Body of pancreas (tissue), 4 donors: Measurements from ENCODE around the gene KLB. TPM values are rescaled to one million over a fixed set of nuclear protein-coding genes. Genes with fewer than 3 reads are reported as not detected.
"Not testable (repeated sequence)": the region's sequence is repeated elsewhere in the genome, so short reads cannot be mapped to it uniquely, and the experiment has no call there.

ENCODE experiments used
- ATAC-seq: fragments of 150-250 bp; one replicate; pipeline ENCODE4 v1.9.1; 2016
- DNase-seq, 4 donors: peaks; one replicate each; pipeline ENCODE4 v3.0.0-alpha.2; 2019
- H3K27ac ChIP-seq, 4 donors: fragments of 200-600 bp; sonication (generic); 1 replicate in 3 of 4; 2 replicates in 1 of 4; pipeline versions ENCODE4 v1.5.1 to v1.6.1; 2016 to 2019; ENCODE audit warnings: mild to moderate bottlenecking in 1 of 4, mixed read lengths in 1 of 4, moderate library complexity in 1 of 4
- H3K27me3 ChIP-seq, 2 donors: fragments of 200-600 bp; sonication (generic); one replicate each; pipeline ENCODE4 v1.6.0; 2016; ENCODE audit warnings: mild to moderate bottlenecking in 1 of 2
- H3K36me3 ChIP-seq, 2 donors: fragments of 200-600 bp; sonication (generic); replicated peaks in 1 of 2; 2 replicates each; pipeline ENCODE4 v1.5.1; 2016; ENCODE audit warnings: low read depth in 2 of 2; ENCODE audit not compliant: insufficient read depth in 1 of 2
- H3K4me1 ChIP-seq: fragments of 200-600 bp; sonication (generic); one replicate; pipeline ENCODE4 v1.6.0; 2016
- H3K4me3 ChIP-seq, 2 donors: fragments of 200-600 bp; sonication (generic); 1 replicate in 1 of 2; 2 replicates in 1 of 2; pipeline ENCODE4 v1.5.1; 2016 to 2019
- H3K9me3 ChIP-seq, 3 donors: fragments of 200-600 bp; sonication (generic); 1 replicate in 2 of 3; 2 replicates in 1 of 3; pipeline ENCODE4 v1.5.1; 2016
- CTCF ChIP-seq, 7 experiments: fragments of 450-650 bp in 4 of 7; fragments of 200-600 bp in 3 of 7; sonication (generic) in 3 of 7; IDR thresholded peaks; one replicate each; pipeline ENCODE4 v1.5.1; 2016 to 2019; ENCODE audit warnings: antibody characterized with exemption in 7 of 7
- POLR2A ChIP-seq, 3 donors: fragments of 450-650 bp; IDR thresholded peaks; one replicate each; pipeline ENCODE4 v1.6.1; 2016; ENCODE audit warnings: antibody characterized with exemption in 3 of 3, mild to moderate bottlenecking in 2 of 3
- WGBS, 2 donors: methylation state at CpG; one replicate each; pipeline ENCODE4 v1.1.5; 2017; 5-methylcytosine and 5-hydroxymethylcytosine counted together
- intact Hi-C: fragments of 100-400 bp; cut with DNase I; formaldehyde crosslinking; loops from one replicate; pipeline ENCODE4 v1.15.1; 2023
- total RNA-seq, 2 donors: library from RNA; depleted of rRNA; stranded (reverse); fragments of >200 nt; gene quantifications; one replicate each; pipeline ENCODE4 v1.1.0, GENCODE V29; 2016

The KLB gene
- total RNA-seq, 2 donors from 2014 or later = 2.1 to 3.6 TPM

- H3K27me3 ChIP-seq = no peaks in the 10 kb centered on the region
- H3K4me1 ChIP-seq = peaks cover 19% of the 10 kb centered on the region
- ATAC-seq (peak; percentile 68), DNase-seq (peak in 2 of 4 donors; percentile 29 to 52)
- intact Hi-C loops = no loop called here
- no peak for TF ChIP-seq POLR2A (IDR thresholded peaks at IDR 0.05)
- no peak for TF ChIP-seq CTCF (IDR thresholded peaks at IDR 0.05)
- H3K9me3 ChIP-seq = no peaks in the 10 kb centered on the region
- H3K4me3 ChIP-seq = peak overlapping the region in 1 of 2 donors; percentile 1
- H3K36me3 ChIP-seq = no peaks in the 10 kb centered on the region
- H3K27ac ChIP-seq = peak overlapping the region; percentile 25 to 76 (median 36)
- WGBS, 2 donors = 13 to 25% methylated on average over 1 of the region's 1 CpG
These were observed 805 bp downstream of the KLB start for GRCh38 chr4:39407584-39407885.

GRCh38 chr4:39410415-39410814 is 3.7 kb downstream of the KLB start:
- peak overlapping the region in 1 of 2 donors; percentile 4 for H3K4me3 ChIP-seq
- intact Hi-C loops = no loop called here
- TF ChIP-seq CTCF (IDR thresholded peaks at IDR 0.05) (peak in 4 of 7 experiments; percentile 22 to 38 (median 34)), POLR2A (IDR thresholded peaks at IDR 0.05) (no peak)

GRCh38 chr4:39411561-39411960 is 4.8 kb downstream of the KLB start:
- H3K4me3 ChIP-seq, DNase-seq, H3K27me3 ChIP-seq, H3K9me3 ChIP-seq, H3K36me3 ChIP-seq, ATAC-seq, intact Hi-C loops: not testable (repeated sequence)
- Histone ChIP-seq H3K27ac (peak overlapping the region in 3 of 4 donors; percentile 49 to 78 (median 73)), H3K4me1 (peaks cover 46% of the 10 kb centered on the region)
- 84 to 88% methylated on average over 8 of the region's 8 CpGs for WGBS, 2 donors

More at GRCh38 chr4:39410415-39410814, 3.7 kb downstream of the KLB start:
- WGBS, 2 donors = 17 to 24% methylated on average over 5 of the region's 5 CpGs
- Histone ChIP-seq H3K4me1 (peaks cover 42% of the 10 kb centered on the region), H3K9me3 (no peaks in the 10 kb centered on the region), H3K27ac (peak overlapping the region; percentile 34 to 78 (median 70)), H3K27me3 (no peaks in the 10 kb centered on the region), H3K36me3 (no peaks in the 10 kb centered on the region)
- ATAC-seq (peak; percentile 44), DNase-seq (no peak)

- TF ChIP-seq CTCF (IDR thresholded peaks at IDR 0.05) = no peak
- TF ChIP-seq POLR2A (IDR thresholded peaks at IDR 0.05) = no peak
- H3K36me3 ChIP-seq = no peaks in the 10 kb centered on the region
- peak overlapping the region in 3 of 4 donors; percentile 33 to 70 (median 40) for H3K27ac ChIP-seq
- H3K9me3 ChIP-seq = no peaks in the 10 kb centered on the region
- H3K27me3 ChIP-seq = no peaks in the 10 kb centered on the region
- DNase-seq = no peak
- WGBS, 2 donors = 25 to 35% methylated on average over 2 of the region's 2 CpGs
- intact Hi-C loops = no loop called here
- H3K4me3 ChIP-seq = no peak overlapping the region
- ATAC-seq = peak; percentile 51
- peaks cover 71% of the 10 kb centered on the region for H3K4me1 ChIP-seq
These were observed 9.1 kb downstream of the KLB start for GRCh38 chr4:39415678-39416283.

GRCh38 chr4:39422247-39422646 is 15.5 kb downstream of the KLB start:
- peak; percentile 54 for ATAC-seq
- 33 to 39% methylated on average over 3 of the region's 3 CpGs for WGBS, 2 donors
- Histone ChIP-seq H3K9me3 (no peaks in the 10 kb centered on the region), H3K27ac (peak overlapping the region; percentile 18 to 51 (median 44)), H3K27me3 (no peaks in the 10 kb centered on the region), H3K36me3 (no peaks in the 10 kb centered on the region), H3K4me1 (peaks cover 62% of the 10 kb centered on the region), H3K4me3 (no peak overlapping the region)
- no peak for DNase-seq
- intact Hi-C loops = no loop called here
- TF ChIP-seq POLR2A (IDR thresholded peaks at IDR 0.05) (no peak), CTCF (IDR thresholded peaks at IDR 0.05) (no peak)

GRCh38 chr4:39425297-39425696 is 18.6 kb downstream of the KLB start:
- peak overlapping the region in 3 of 4 donors; percentile 18 to 63 (median 50) for H3K27ac ChIP-seq
- H3K9me3 ChIP-seq, H3K27me3 ChIP-seq, H3K4me3 ChIP-seq, ATAC-seq, H3K36me3 ChIP-seq, intact Hi-C loops: not testable (repeated sequence)
- peak in 1 of 4 donors; percentile 38 for DNase-seq
- H3K4me1 ChIP-seq = peaks cover 65% of the 10 kb centered on the region
- 14 to 20% methylated on average over 1 of the region's 1 CpG for WGBS, 2 donors
